Lower lobe of right lung (tissue), 2 donors: ENCODE data around the gene HOXB3. TPM values are rescaled to one million over a fixed set of nuclear protein-coding genes. Genes with fewer than 3 reads are reported as not detected.

ENCODE experiments used
- ATAC-seq, 2 donors: fragments of 200-7000 bp; cut with Tn5 transposase; one replicate each; pipeline ENCODE4 v1.9.1; 2020 to 2022; ENCODE audit warnings: mild to moderate bottlenecking in 2 of 2, moderate library complexity in 2 of 2
- DNase-seq: peaks from one replicate; pipeline ENCODE4 v3.0.0-alpha.2; 2020
- H3K27ac ChIP-seq: fragments of 200-600 bp; one replicate; pipeline ENCODE4 v1.8.0; 2022
- H3K27me3 ChIP-seq: fragments of 200-600 bp; one replicate; pipeline ENCODE4 v1.8.0; 2022; ENCODE audit warnings: low read depth
- H3K36me3 ChIP-seq: fragments of 200-600 bp; one replicate; pipeline ENCODE4 v1.8.0; 2022; ENCODE audit warnings: mild to moderate bottlenecking
- H3K4me1 ChIP-seq: fragments of 200-600 bp; one replicate; pipeline ENCODE4 v1.8.0; 2022
- H3K4me3 ChIP-seq: fragments of 200-600 bp; one replicate; pipeline ENCODE4 v1.8.0; 2022; ENCODE audit warnings: mild to moderate bottlenecking
- H3K9me3 ChIP-seq: fragments of 200-600 bp; one replicate; pipeline ENCODE4 v1.8.0; 2022
- intact Hi-C: fragments of 100-400 bp; cut with DNase I; formaldehyde crosslinking; loops from one replicate; pipeline ENCODE4 v1.11.0; 2022
- total RNA-seq: library from RNA; stranded (reverse); fragmentation: NEBNext Ultra II Directional; extraction: Animal tissue kit (Norgen Biotek cat#: 25700); gene quantifications from one replicate; pipeline ENCODE4 v1.2.1, GENCODE V29; 2021
- TF ChIP-seq, protein P1 (sequence below): fragments of 200-600 bp; IDR thresholded peaks from one replicate; pipeline ENCODE4 v1.8.0; 2022; ENCODE audit warnings: antibody characterized with exemption, mild to moderate bottlenecking
- donor health status: DM: no; HTN: yes; CAD: no; lungs with severe emphysema.

Gene HOXB3
- total RNA-seq, 1 donor from 2014 or later = 11.3 TPM

GRCh38 chr17:48591255-48592056, 1.4 kb upstream of the HOXB3 start:
- H3K4me1 ChIP-seq = peaks cover 36% of the 10 kb centered on the region
- H3K27me3 ChIP-seq = peaks cover 84% of the 10 kb centered on the region
- DNase-seq (no peak), ATAC-seq (no peak)
- H3K36me3 ChIP-seq = peaks cover 5% of the 10 kb centered on the region
- TF ChIP-seq, protein P1, sequence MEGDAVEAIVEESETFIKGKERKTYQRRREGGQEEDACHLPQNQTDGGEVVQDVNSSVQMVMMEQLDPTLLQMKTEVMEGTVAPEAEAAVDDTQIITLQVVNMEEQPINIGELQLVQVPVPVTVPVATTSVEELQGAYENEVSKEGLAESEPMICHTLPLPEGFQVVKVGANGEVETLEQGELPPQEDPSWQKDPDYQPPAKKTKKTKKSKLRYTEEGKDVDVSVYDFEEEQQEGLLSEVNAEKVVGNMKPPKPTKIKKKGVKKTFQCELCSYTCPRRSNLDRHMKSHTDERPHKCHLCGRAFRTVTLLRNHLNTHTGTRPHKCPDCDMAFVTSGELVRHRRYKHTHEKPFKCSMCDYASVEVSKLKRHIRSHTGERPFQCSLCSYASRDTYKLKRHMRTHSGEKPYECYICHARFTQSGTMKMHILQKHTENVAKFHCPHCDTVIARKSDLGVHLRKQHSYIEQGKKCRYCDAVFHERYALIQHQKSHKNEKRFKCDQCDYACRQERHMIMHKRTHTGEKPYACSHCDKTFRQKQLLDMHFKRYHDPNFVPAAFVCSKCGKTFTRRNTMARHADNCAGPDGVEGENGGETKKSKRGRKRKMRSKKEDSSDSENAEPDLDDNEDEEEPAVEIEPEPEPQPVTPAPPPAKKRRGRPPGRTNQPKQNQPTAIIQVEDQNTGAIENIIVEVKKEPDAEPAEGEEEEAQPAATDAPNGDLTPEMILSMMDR = no peak
- H3K27ac ChIP-seq = peak overlapping the region; percentile 81
- peak overlapping the region; percentile 63 for H3K4me3 ChIP-seq
- intact Hi-C loops = no loop called here
- no peaks in the 10 kb centered on the region for H3K9me3 ChIP-seq

- peak overlapping the region; percentile 81 for H3K27ac ChIP-seq
These were observed 643 bp upstream of the HOXB3 start for GRCh38 chr17:48590607-48591161.

GRCh38 chr17:48589060-48589830, 796 bp downstream of the HOXB3 start:
- Histone ChIP-seq H3K4me1 (peaks cover 43% of the 10 kb centered on the region), H3K27ac (peak overlapping the region; percentile 81), H3K4me3 (peak overlapping the region; percentile 63), H3K9me3 (no peaks in the 10 kb centered on the region), H3K36me3 (no peaks in the 10 kb centered on the region), H3K27me3 (peaks cover 77% of the 10 kb centered on the region)
- TF ChIP-seq, protein P1 = no peak
- intact Hi-C loops = no loop called here
- ATAC-seq = no peak
- no peak for DNase-seq

More at GRCh38 chr17:48590607-48591161, 643 bp upstream of the HOXB3 start:
- Histone ChIP-seq H3K4me1 (peaks cover 37% of the 10 kb centered on the region), H3K4me3 (peak overlapping the region; percentile 63), H3K9me3 (no peaks in the 10 kb centered on the region), H3K36me3 (peaks cover 5% of the 10 kb centered on the region), H3K27me3 (peaks cover 84% of the 10 kb centered on the region)
- no peak for DNase-seq
- TF ChIP-seq, protein P1 = no peak
- ATAC-seq = no peak
- intact Hi-C loops = no loop called here

GRCh38 chr17:48588528-48588927, 1.5 kb downstream of the HOXB3 start:
- Histone ChIP-seq H3K9me3 (no peaks in the 10 kb centered on the region), H3K27ac (peak overlapping the region; percentile 81), H3K36me3 (no peaks in the 10 kb centered on the region), H3K4me1 (peaks cover 44% of the 10 kb centered on the region), H3K4me3 (peak overlapping the region; percentile 63), H3K27me3 (peaks cover 79% of the 10 kb centered on the region)
- DNase-seq (no peak), ATAC-seq (no peak)
- TF ChIP-seq, protein P1 = no peak
- intact Hi-C loops = no loop called here

DNA sequence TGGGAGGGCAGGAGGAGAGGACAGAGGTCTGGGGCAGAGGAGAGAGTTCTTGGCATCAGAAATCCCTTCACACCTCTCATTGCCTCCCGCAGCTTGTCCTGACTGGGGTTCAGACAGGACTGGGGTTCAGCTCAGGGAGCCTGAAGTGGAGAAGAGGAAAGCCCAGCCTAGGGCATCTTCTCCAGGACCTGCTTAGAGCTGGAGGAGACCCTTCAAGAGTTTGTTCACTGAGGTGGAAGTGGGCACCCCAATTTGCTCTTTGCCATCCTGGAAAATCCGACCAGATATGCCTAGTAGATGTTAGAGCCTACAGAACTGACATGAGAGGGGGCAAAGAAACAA, 2.0 kb downstream of the HOXB3 start:
- no peaks in the 10 kb centered on the region for H3K9me3 ChIP-seq
- H3K4me1 ChIP-seq = peaks cover 41% of the 10 kb centered on the region
- TF ChIP-seq, protein P1 = no peak
- intact Hi-C loops = no loop called here
- no peaks in the 10 kb centered on the region for H3K36me3 ChIP-seq
- H3K27me3 ChIP-seq = peaks cover 79% of the 10 kb centered on the region
- DNase-seq (no peak), ATAC-seq (no peak)
- H3K4me3 ChIP-seq = peak overlapping the region; percentile 63
- H3K27ac ChIP-seq = peak overlapping the region; percentile 81
